Limb (tissue), 2 donors: ENCODE results near the gene NR1H4.
A peak's percentile ranks its signal among the peaks of the same experiment; 100 is the strongest.
"Not testable (repeated sequence)": the region's sequence is repeated elsewhere in the genome, so short reads cannot be mapped to it uniquely, and the experiment has no call there.

ENCODE experiments used
- DNase-seq, 2 donors: peaks; one replicate each; pipeline ENCODE4 v3.0.0-alpha.2; 2016; ENCODE audit errors: extremely low spot score in 2 of 2

Gene NR1H4

GRCh38 chr12:100472325-100472724 lies 1.3 kb upstream of the NR1H4 start:
- DNase-seq, result no peak

DNA sequence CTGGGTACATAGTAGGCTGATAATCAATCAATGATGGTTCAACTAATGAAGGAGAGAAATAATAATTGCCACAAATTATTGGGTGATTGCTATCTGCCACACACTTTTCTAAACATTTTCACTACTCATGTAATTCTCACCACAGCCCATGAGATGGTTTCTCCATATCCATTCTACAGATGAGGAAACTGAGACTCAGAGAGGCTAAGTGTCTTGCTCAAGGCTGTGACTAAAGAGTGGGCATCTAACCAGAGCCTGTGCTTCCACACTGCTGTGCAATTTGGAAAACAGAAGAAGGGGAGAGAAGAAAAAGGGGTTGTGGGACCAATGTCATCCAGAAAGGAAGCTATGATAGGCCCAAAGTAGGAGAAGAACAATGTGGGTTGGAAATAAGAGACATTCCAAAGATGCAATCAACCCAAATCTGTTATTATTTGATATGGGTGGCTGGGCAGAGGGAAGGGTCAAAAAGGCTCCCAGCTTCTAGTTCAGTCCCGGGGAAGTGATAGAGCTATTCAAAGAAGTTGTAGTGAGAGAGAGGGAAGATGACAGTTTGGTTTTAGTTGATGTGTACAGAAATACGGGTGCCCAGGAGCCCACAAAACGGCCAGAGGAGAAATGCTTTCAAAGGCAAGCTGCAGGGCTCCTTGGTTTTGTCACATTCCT lies 483 bp upstream of the NR1H4 start:
- no peak for DNase-seq

GRCh38 chr12:100474617-100475016 lies 951 bp downstream of the NR1H4 start:
- no peak for DNase-seq

- DNase-seq, result no peak
Observed at GRCh38 chr12:100476013-100476751, 2.5 kb downstream of the NR1H4 start.

DNA sequence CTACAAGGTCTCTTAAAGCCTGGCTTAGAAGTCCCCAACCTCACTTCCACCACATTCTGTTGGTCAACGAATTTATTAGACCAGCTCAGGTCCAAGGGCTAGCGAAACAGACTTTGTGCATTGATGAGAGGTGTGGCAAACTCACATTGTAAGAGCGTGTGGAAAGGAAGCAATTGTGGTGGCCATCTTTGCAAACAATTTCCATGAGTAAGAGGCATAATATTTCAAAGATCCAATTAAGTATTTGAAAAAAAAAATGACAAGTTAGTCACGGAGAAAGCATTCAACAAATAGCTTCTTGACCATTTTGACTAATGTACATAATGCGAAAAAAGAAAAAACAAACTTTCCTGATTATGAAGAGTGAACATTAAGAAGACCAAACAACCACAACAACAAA lies 7.4 kb downstream of the NR1H4 start:
- no peak for DNase-seq

DNA sequence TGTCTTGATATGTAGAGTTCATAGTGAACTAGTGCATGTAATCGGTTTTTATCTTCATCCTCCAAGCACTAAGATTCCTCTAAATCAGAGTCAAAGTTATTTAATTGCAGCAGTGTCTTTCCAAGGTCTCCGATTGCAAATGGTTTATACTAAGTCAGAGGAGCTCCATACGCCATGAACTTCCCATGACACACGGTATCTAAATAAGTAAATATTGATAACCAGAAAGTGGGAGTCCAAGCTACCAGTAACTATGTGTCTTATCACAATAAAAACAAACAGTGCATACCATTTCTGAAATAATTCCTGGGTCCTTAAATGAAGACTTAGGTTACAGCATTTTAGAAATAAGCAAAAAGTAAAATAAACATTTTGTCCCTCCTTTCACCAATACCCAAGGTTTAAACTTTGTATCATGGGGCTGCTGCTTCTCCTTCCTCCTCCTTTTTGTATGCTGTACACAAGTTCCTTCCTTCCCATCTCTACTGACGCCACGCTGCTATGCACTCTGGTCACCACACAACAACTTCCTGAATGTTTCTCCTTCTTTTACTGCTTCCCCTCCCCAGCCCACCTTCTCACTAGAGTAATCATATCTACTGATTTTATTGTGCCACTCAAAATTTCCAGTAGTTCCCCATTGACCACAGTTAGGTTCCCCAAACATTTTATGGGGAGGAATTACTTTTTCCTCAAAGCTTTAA lies 10.7 kb downstream of the NR1H4 start:
- DNase-seq, result no peak

- DNase-seq, result no peak
Observed at GRCh38 chr12:100484891-100485471, 11.3 kb downstream of the NR1H4 start.

GRCh38 chr12:100485983-100486382 lies 12.3 kb downstream of the NR1H4 start:
- no peak for DNase-seq

GRCh38 chr12:100489251-100489820 lies 15.7 kb downstream of the NR1H4 start:
- no peak for DNase-seq

GRCh38 chr12:100490056-100490455 lies 16.4 kb downstream of the NR1H4 start:
- DNase-seq, result peak in 1 of 2 donors; percentile 12

DNA sequence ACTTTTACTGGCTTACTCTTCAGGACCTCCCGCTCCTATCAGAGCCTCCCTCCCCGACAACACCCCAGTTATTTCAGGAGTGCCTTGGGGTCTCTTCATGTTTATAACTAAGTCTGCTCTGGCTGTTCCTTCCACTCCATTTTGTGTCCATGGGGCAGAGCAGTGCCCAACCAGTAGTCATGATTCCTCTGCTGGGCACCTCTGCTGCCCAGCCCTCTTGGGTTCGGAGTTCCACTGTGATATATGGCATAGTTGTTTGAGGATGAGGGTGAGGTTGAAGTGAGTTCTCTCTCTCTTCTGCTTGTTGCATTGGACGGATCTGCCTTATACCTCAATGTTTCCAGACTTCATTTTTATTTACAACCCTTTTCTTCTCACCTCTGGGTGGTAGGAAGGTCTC lies 17.4 kb downstream of the NR1H4 start:
- DNase-seq, result no peak

DNA sequence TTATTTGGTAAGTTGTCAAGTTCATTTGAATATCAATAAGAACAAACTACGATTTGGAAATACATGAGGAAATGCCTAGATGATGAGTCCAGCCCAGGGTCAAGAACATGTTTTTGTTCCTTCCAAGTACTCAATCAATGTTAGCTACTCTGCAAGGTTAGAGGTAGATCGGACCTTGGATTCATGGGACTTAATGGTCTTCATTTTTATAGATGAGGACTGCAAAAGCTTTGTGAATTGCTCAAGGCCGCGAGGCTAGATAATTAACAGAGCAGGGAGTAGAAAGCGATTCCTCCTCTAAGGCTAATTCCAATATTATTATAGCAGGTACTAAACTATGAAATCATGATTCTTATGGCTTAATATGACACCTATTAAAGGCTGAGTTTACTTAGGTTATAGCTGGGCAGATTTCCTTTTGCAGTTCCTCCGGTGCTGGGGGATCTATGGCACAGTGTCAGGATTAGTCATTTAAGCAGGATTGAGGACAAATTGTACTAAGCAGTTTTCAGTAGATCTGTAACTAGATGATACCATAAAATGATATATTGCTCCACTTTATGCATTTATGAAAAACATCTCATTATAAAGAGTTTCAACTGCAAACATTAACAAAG lies 19.8 kb downstream of the NR1H4 start:
- DNase-seq, result no peak

DNA sequence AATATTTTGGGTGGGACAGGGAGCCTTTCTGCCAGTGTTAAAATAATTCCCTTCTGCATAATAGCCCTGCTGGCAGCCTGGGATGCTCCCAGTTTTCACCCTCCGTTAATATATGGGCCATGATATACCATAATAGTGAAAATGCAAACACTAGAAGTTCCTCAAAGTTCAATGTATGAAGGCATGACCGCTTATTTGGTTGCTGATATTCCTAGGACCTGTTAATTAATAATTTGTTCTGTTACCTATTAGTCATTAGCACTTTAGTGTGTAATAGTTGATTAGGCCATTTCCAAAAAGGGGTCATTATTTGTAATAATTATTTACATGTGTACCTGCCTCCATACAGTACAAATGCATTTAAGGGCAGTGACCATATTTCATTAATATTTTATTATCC lies 20.4 kb downstream of the NR1H4 start:
- DNase-seq, result no peak

- no peak for DNase-seq
Observed at GRCh38 chr12:100494538-100494937, 20.9 kb downstream of the NR1H4 start.

DNA sequence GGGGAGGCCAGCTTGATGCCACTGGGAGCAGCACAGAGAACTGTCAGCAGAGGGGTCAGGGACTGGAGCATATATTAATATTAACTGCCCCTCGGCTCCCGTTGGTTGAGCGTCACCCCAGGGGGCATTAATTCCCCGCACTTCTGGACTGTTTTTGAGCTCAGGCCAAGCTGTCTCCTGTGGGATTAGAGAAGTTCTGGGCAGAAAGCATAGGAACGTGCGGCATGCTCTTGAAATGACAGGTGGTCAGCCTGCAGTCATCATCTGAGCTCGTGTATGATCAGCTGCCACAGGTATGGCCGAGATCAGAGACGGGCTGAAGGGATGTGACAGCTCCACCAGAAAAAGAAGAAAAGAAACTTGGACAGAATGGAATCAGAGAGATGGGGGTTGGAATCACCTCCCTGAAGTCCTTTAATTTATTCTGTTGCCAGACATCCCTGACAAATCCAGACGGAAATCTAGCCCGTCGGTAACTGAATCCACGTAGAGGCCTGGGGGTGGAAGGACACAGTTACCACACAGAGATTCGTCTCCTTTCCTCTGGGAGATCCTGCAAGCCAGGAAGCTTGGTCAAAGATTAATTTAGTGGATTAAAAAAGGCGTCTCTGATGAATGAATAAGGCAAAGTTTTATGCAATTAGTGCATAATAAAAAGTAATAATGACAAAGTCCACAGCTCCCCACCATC lies 23.6 kb downstream of the NR1H4 start:
- DNase-seq, result no peak

GRCh38 chr12:100498141-100498540 lies 24.5 kb downstream of the NR1H4 start:
- no peak for DNase-seq

DNA sequence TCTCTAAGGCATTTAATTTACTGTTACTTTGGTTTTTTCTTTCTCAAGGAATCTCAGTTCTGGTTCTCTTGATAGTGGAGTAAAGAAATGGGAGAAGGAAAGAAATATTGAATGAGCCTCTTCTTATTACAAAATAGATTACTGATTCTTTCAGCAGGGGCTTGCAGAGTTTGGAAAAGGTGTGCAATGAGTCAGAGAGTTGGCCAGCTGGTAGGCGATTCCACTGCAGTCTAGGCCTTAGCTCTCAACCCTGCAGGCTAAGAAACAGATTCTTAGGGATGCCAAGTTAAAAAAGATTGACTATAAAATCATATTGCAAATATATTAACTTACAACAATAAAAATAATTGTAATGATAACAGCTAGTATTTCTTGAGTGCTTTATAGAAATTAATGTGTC lies 25.8 kb downstream of the NR1H4 start:
- DNase-seq, result no peak

DNA sequence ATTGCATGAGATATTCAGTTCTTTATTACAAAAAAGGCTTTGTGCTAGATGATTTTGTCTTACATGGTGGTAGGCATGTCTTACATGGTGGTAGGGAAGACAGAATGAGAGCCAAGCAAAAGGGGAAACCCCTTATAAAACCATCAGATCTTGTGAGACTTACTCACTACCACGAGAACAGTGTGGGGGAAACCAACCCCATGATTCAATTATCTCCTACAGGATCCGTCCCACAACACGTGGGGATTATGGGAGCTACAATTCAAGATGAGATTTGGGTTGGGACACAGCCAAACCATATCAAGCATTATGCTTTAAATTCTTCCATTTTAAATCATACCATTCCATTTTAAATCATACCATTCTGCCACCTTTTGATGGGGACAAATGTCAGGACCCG lies 29.1 kb downstream of the NR1H4 start:
- not testable (repeated sequence) for DNase-seq

- DNase-seq, result no peak
Observed at GRCh38 chr12:100503228-100503628, 29.6 kb downstream of the NR1H4 start.

DNA sequence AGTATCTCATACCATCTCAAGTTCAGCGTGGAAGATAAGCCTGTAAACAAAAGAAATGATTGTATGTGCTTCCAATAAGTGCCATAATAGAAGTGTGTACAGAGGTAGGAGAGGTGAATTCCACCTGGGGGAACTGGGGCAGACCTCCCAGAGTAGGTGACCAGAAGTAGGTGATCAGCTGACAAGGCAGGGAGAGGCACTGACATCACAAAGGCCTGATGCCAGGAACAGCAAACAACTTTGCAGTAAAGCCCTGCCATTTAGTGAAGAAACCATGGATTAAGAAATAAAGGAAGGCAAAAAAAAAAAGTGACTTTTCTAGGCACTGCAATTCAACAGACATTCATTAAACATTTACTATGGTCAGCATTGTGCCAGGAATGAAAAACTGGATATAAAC lies 31.1 kb downstream of the NR1H4 start:
- no peak for DNase-seq

DNA sequence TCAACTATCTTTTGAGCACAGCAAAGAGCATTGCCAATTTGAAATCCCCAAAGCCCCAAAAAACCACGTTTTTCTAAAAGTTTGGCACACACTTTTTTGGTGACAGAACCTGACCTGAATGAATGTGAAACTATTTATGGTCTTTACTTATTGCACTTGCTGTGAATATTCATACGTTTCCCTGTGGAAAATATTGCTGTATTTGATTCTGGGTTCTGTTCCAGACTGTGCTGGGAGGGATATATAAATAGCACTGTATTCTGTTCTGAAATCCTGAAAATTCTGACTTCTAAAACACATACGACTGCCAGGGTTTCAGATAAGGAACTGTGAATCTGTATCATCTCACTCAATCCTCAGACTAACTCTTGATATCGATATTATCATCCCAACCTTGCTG lies 35.1 kb downstream of the NR1H4 start:
- DNase-seq, result no peak
